ENCODE measurements around the gene TFB1M. TPM values are rescaled to one million over a fixed set of nuclear protein-coding genes. Genes with fewer than 3 reads are reported as not detected.

Gene TFB1M
- total RNA-seq, 1 donor from 2014 or later = 24.1 TPM

DNA sequence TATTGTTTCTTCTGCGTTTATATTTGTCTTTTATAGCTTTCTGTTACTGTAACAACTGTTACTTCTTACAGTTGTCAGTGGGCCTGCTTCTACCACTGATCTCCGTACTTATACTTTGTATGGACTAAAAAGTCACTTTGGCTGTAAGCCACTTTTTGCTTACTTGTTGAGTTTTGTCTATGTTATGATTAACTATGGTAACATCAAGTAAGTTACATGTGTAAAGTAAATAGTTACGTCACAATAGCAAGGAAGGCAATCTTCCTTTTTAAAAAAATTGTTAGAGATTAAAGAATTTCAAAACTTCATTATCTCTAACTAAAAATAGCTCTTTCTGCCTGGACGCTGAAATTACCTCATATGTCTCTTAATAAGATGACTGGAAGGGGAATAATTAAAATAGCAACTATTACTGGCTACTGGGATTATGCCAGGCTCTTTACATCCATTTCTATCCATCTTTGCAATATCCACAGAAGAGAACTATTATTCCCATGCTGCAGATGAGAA lies 10.9 kb downstream of the TFB1M start:
- Histone ChIP-seq H3K9me3 (ENCODE audit: low read depth) (no peaks in the 10 kb centered on the region), H3K27me3 (no peaks in the 10 kb centered on the region), H3K79me2 (ENCODE audit: low read depth) (peaks cover 29% of the 10 kb centered on the region), H3F3A (ENCODE audit: low read depth) (peaks cover 30% of the 10 kb centered on the region), H3K4me2 (no peak overlapping the region), H3K36me3 (peaks cover 17% of the 10 kb centered on the region), H3K9ac (no peak overlapping the region), H3K4me1 (peaks cover 16% of the 10 kb centered on the region), H3K27ac (no peak overlapping the region), H3K4me3 (no peak overlapping the region), H2AFZ (replicated peaks) (no peak overlapping the region), H4K20me1 (ENCODE audit: low read depth) (peaks cover 4% of the 10 kb centered on the region)
- Mint-ChIP-seq H3K27ac (no peak overlapping the region), H3K36me3 (peaks cover 29% of the 10 kb centered on the region), H3K9me3 (no peaks in the 10 kb centered on the region), H3K4me3 (no peak overlapping the region), H3K4me1 (peaks cover 10% of the 10 kb centered on the region), H3K27me3 (ENCODE audit: insufficient read depth, low read depth) (no peaks in the 10 kb centered on the region)
- no peak for TF ChIP-seq EZH2phosphoT487 (IDR thresholded peaks at IDR 0.05)
- no peak for TF ChIP-seq EZH2 (IDR thresholded peaks at IDR 0.05)
- TF ChIP-seq, protein P1, sequence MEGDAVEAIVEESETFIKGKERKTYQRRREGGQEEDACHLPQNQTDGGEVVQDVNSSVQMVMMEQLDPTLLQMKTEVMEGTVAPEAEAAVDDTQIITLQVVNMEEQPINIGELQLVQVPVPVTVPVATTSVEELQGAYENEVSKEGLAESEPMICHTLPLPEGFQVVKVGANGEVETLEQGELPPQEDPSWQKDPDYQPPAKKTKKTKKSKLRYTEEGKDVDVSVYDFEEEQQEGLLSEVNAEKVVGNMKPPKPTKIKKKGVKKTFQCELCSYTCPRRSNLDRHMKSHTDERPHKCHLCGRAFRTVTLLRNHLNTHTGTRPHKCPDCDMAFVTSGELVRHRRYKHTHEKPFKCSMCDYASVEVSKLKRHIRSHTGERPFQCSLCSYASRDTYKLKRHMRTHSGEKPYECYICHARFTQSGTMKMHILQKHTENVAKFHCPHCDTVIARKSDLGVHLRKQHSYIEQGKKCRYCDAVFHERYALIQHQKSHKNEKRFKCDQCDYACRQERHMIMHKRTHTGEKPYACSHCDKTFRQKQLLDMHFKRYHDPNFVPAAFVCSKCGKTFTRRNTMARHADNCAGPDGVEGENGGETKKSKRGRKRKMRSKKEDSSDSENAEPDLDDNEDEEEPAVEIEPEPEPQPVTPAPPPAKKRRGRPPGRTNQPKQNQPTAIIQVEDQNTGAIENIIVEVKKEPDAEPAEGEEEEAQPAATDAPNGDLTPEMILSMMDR (IDR thresholded peaks at IDR 0.05) = no peak
- no peak for DNase-seq (ENCODE audit: low spot score)

DNA sequence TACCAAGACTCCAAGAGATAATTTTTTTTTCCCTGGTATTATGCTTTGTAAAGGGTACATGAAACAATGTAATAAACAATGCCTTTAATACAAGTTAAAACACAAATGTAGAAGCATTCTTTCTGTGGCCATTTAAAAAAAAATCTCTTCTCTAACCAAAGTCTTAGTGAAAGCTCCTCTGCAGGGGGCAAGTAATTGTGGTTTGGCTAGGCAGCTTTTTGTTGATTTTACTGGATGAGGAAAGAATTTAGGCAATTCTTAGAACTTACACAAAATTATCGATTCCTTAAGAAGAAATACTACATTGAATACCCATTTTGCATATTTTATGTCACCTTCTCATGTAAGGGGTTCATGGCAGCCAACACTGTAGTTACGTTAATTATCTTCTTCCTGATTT lies 12.4 kb downstream of the TFB1M start:
- Histone ChIP-seq H3K27ac (peak overlapping the region; percentile 16), H3K9ac (no peak overlapping the region), H2AFZ (replicated peaks) (no peak overlapping the region), H3F3A (ENCODE audit: low read depth) (peaks cover 24% of the 10 kb centered on the region), H3K79me2 (ENCODE audit: low read depth) (peaks cover 30% of the 10 kb centered on the region), H3K27me3 (no peaks in the 10 kb centered on the region), H3K9me3 (ENCODE audit: low read depth) (no peaks in the 10 kb centered on the region), H4K20me1 (ENCODE audit: low read depth) (no peaks in the 10 kb centered on the region), H3K36me3 (peaks cover 17% of the 10 kb centered on the region), H3K4me1 (peaks cover 30% of the 10 kb centered on the region), H3K4me3 (no peak overlapping the region), H3K4me2 (peak overlapping the region; percentile 51)
- peak; percentile 66 for DNase-seq (ENCODE audit: low spot score)
- H3K9me3 Mint-ChIP-seq = no peaks in the 10 kb centered on the region
- H3K27ac Mint-ChIP-seq = no peak overlapping the region
- peaks cover 10% of the 10 kb centered on the region for H3K4me1 Mint-ChIP-seq
- no peak overlapping the region for H3K4me3 Mint-ChIP-seq
- no peaks in the 10 kb centered on the region for H3K27me3 Mint-ChIP-seq (ENCODE audit: insufficient read depth, low read depth)
- TF ChIP-seq, protein P1 (IDR thresholded peaks at IDR 0.05) = no peak
- TF ChIP-seq EZH2 (IDR thresholded peaks at IDR 0.05) (no peak), EZH2phosphoT487 (IDR thresholded peaks at IDR 0.05) (no peak)
- H3K36me3 Mint-ChIP-seq = peaks cover 24% of the 10 kb centered on the region

DNA sequence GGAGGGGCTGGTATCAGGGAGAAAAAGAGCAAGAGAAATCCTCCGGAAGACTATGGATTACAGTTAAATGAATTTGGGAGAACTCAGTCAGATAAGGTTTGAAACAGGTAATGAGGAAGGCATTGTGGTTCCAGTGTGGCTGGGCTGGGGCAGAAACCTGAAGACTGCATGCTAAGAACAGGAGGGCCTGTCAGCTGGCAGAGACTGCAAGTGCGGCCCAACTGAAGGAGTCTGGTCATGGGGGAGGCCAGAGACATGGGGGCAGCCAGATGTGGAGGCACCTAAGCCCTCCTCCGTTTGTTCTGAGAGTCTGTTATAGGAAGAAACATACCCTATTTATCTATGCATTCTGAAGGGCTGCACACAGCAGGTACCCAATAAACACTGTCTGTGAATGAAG lies 16.6 kb downstream of the TFB1M start:
- no peak overlapping the region for H3K27ac Mint-ChIP-seq
- peaks cover 2% of the 10 kb centered on the region for H3K27me3 Mint-ChIP-seq (ENCODE audit: insufficient read depth, low read depth)
- Histone ChIP-seq H2AFZ (replicated peaks) (no peak overlapping the region), H3K27me3 (no peaks in the 10 kb centered on the region), H3K9me3 (ENCODE audit: low read depth) (no peaks in the 10 kb centered on the region), H3K4me3 (no peak overlapping the region), H4K20me1 (ENCODE audit: low read depth) (no peaks in the 10 kb centered on the region), H3K9ac (no peak overlapping the region), H3K27ac (peak overlapping the region; percentile 11), H3F3A (ENCODE audit: low read depth) (no peaks in the 10 kb centered on the region), H3K36me3 (peaks cover 14% of the 10 kb centered on the region), H3K4me2 (peak overlapping the region; percentile 19), H3K4me1 (peaks cover 30% of the 10 kb centered on the region), H3K79me2 (ENCODE audit: low read depth) (peaks cover 23% of the 10 kb centered on the region)
- peaks cover 22% of the 10 kb centered on the region for H3K36me3 Mint-ChIP-seq
- peaks cover 10% of the 10 kb centered on the region for H3K4me1 Mint-ChIP-seq
- no peak overlapping the region for H3K4me3 Mint-ChIP-seq
- H3K9me3 Mint-ChIP-seq = no peaks in the 10 kb centered on the region
- TF ChIP-seq, protein P1 (IDR thresholded peaks at IDR 0.05) = no peak
- peak; percentile 41 for DNase-seq (ENCODE audit: low spot score)
